Inflammatory macrophage (primary cell): ENCODE results near the gene PRRT2.
A peak's percentile ranks its signal among the peaks of the same experiment; 100 is the strongest.
"Not testable (repeated sequence)": the region's sequence is repeated elsewhere in the genome, so short reads cannot be mapped to it uniquely, and the experiment has no call there.

Experiments
- DNase-seq, 2 donors: peaks; one replicate each; pipeline ENCODE4 v3.0.0-alpha.2; 2020 to 2022

The PRRT2 gene

GRCh38 chr16:29790949-29791844 is 20.8 kb upstream of the PRRT2 start:
- no peak for DNase-seq

- no peak for DNase-seq
Observed at GRCh38 chr16:29791845-29792807, 19.9 kb upstream of the PRRT2 start.

- not testable (repeated sequence) for DNase-seq
Observed at GRCh38 chr16:29793153-29793552, 18.8 kb upstream of the PRRT2 start.

DNA sequence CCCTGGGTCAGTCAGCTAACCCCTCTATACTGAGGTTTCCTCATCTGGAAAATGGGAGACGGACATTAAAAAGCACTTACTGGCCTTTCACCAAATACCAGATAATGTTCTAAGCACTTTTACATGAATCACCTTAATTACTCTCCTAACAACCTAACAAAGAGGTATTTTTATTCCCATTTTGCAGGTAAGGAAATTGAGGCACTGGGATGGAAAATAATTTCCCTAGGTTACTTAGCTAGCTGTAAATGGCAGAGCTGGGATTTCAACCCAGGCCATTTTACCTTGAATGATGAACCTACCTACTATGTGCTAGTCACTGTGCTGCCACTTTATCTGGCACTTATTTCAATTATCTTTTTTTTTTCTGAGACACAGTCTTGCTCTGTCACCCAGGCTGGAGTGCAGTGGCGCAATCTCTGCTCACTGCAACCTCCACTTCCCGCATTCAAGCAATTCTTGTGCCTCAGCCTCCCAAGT is 17.7 kb upstream of the PRRT2 start:
- no peak for DNase-seq

DNA sequence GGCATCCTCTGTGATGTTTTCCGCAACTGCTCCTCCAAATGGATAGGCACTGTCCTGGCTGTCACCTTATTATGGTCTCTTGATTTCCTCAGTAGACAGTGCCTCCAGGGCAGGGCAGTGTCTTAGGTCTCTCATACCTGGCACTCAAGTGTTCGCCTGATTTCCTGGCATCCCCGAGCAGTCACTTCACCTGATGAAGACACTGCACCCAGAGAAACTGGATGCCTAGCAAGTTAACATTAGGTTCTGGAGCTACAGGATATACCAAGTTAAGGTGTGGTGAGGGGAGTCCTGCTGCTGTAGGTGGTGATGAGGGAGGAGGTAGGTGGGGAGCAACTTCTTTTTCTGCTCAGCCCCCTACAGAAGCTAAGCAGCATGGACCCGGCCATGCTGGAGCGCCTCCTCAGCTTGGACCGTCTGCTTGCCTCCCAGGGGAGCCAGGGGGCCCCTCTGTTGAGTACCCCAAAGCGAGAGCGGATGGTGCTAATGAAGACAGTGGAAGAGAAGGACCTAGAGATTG is 9.5 kb upstream of the PRRT2 start:
- DNase-seq = no peak

DNA sequence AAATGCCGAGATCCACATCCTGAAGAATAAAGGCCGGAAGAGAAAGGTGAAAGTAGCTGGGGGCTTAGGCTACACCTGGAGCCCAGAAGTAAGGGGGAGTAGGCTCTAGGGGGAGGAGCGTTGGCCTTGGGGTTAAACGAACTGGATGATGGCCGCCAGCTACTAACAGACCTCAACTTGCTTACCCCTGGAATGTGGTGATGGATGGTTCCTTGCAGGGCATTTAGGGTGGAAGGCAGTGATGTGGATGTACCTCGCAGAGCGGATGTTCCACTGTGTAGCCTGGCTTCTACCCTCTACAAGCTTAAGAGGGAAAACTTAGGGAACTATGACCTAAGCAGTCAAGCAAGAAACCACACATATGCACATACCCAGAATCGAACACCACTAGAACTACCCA is 8.0 kb upstream of the PRRT2 start:
- no peak for DNase-seq

- DNase-seq = peak; percentile 69 to 71
Observed at GRCh38 chr16:29804455-29805231, 7.3 kb upstream of the PRRT2 start.

- peak; percentile 98 to 99 for DNase-seq
Observed at GRCh38 chr16:29805232-29806098, 6.5 kb upstream of the PRRT2 start.

- peak; percentile 56 to 71 for DNase-seq
Observed at GRCh38 chr16:29806099-29806579, 5.9 kb upstream of the PRRT2 start, which contains the start of gene MAZ. TSS of gene MAZ (plus strand) at chr16:29806529. CDS start at chr16:29806702, 173 bp downstream.

DNA sequence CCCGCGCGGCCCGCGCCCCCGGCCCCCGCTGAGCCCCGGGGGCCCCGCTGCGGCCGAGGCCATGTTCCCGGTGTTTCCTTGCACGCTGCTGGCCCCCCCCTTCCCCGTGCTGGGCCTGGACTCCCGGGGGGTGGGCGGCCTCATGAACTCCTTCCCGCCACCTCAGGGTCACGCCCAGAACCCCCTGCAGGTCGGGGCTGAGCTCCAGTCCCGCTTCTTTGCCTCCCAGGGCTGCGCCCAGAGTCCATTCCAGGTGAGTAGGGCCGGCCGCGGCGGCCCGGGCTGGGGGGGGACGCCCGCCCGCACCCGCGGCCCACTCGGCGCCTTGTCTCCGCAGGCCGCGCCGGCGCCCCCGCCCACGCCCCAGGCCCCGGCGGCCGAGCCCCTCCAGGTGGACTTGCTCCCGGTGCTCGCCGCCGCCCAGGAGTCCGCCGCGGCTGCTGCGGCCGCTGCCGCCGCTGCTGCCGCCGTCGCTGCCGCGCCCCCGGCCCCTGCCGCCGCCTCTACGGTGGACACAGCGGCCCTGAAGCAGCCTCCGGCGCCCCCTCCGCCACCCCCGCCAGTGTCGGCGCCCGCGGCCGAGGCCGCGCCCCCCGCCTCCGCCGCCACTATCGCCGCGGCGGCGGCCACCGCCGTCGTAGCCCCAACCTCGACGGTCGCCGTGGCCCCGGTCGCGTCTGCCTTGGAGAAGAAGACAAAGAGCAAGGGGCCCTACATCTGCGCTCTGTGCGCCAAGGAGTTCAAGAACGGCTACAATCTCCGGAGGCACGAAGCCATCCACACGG is 5.2 kb upstream of the PRRT2 start:
- peak in 1 of 2 donors; percentile 40 for DNase-seq

DNA sequence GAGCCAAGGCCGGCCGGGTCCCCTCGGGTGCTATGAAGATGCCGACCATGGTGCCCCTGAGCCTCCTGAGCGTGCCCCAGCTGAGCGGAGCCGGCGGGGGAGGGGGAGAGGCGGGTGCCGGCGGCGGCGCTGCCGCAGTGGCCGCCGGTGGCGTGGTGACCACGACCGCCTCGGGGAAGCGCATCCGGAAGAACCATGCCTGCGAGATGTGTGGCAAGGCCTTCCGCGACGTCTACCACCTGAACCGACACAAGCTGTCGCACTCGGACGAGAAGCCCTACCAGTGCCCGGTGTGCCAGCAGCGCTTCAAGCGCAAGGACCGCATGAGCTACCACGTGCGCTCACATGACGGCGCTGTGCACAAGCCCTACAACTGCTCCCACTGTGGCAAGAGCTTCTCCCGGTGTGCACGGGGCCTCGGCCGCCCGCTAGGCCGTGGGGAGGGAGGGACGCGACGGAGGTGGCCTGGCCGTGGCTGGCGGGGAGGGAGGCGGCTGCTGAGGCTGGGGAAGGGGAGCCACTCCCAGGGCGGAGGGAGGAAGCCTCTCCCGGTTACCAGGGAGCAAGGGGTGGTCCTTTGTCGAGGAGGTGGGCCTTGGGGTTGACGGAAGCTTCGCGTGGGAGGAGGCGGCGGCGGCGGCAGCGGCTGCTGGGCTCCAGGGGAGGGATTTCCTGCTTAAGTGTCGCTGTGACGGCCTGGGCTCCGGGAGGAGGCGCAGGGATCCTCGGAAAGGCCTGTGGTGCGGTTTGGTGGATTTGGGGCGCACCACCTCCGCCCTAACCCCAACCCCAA is 4.4 kb upstream of the PRRT2 start:
- DNase-seq = peak; percentile 94

DNA sequence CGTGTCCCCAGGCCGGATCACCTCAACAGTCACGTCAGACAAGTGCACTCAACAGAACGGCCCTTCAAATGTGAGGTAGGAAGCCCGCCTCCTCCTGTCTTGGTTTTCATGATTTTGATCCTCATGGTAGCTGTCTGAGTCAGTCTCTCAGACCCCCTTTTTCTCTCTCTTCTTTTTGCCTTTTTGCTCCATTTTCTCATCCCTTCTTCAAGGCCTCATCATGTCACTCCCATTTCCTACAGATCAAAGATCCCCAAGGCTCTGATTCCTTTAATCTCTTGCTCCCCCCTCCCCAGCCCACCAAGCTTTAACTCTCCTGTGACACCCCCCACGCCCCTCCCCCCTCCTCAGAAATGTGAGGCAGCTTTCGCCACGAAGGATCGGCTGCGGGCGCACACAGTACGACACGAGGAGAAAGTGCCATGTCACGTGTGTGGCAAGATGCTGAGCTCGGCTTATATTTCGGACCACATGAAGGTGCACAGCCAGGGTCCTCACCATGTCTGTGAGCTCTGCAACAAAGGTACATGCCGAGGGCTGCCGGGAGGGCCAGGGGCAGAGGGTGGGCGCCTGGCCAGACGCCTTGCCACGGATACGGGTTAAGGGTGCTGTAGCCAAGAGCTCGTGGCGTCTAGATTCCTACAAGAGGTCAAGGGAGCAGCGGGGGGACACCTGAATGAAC is 3.6 kb upstream of the PRRT2 start:
- DNase-seq = no peak

- no peak for DNase-seq
Observed at GRCh38 chr16:29809031-29809747, 2.8 kb upstream of the PRRT2 start.

GRCh38 chr16:29809850-29810698 is 1.9 kb upstream of the PRRT2 start:
- DNase-seq = no peak

- DNase-seq = no peak
Observed at GRCh38 chr16:29810699-29811169, 1.3 kb upstream of the PRRT2 start.

DNA sequence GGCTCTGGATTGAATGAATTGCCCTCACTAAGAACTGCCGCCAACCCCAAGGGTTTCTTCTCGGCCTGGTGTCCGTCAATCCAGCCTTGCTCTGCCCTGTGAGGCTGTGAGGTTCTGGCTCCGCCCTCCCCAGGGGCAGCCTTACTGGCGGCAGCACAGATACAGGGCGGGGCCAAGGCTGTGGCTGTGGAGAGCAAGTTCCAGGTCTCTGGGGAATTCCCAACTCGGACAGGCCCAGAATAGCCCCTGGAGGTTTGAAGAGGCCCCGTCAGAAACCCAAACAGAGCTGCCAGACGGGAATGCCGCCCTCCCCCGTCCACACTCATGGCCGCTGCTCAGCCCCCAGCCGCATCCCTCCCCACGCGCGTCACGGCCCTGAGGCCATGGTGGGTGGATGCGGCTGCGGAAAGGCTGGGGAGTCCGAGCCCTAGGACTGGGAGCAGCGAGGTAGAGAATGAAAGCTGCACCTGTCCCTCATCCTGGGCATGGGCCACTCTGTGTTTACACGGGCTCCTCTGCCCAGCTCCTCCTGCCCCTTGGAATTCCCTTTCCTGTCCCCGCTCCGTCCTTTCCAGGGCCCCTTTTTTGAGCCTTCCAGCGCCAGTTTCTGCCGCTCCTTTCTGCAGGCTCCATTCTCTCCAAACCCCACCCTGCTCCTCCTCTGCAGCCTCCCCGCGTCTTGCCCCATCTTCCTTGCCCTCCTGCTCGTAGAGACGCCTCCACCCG is 660 bp upstream of the PRRT2 start:
- DNase-seq = peak; percentile 83 to 92
